GM12878 (cell line): ENCODE data around the gene CMSS1. TPM values are rescaled to one million over a fixed set of nuclear protein-coding genes. Genes with fewer than 3 reads are reported as not detected.
A peak's percentile ranks its signal among the peaks of the same experiment; 100 is the strongest.

Source experiments
- ATAC-seq: fragments of 200-7000 bp; cut with Tn5 transposase; 3 replicates; pipeline ENCODE4 v1.9.1; 2020; ENCODE audit warnings: mild to moderate bottlenecking, moderate library complexity
- Bru-seq: library from RNA; stranded (reverse); fragments of 400-500 nt; gene quantifications from one replicate; lab custom pipeline; 2021; lab: Mats Ljungman, UMichigan
- BruChase-seq, 2 experiments: library from RNA; stranded (reverse); fragments of 400-500 nt; gene quantifications; one replicate each; lab custom pipeline; 2021; lab: Mats Ljungman, UMichigan
- BruUV-seq: library from RNA; stranded (reverse); fragments of 400-500 nt; replicated peaks from 2 replicates; lab custom pipeline; 2021; lab: Mats Ljungman, UMichigan
- CTCF ChIA-PET: fragments of 300-600 bp; sonication (Branson Sonifier 250); formaldehyde crosslinking; extraction: SDS; loops from one replicate; lab custom pipeline; 2021; ENCODE audit warnings: inconsistent platforms; lab: Yijun Ruan, JAX
- POLR2A ChIA-PET: fragments of 350-600 bp; formaldehyde crosslinking; extraction: SDS; loops from one replicate; lab custom pipeline; 2021; ENCODE audit warnings: inconsistent platforms; lab: Charles Lee
- RAD21 ChIA-PET: fragments of 300-600 bp; sonication (Branson Sonifier 250); formaldehyde crosslinking; loops from one replicate; lab custom pipeline; 2023; ENCODE audit warnings: antibody characterized with exemption; ENCODE audit not compliant: unreplicated experiment; lab: Charles Lee
- SMC1A ChIA-PET: fragments of 300-600 bp; sonication (Branson Sonifier 250); formaldehyde crosslinking; loops from one replicate; lab custom pipeline; 2023; ENCODE audit not compliant: unreplicated experiment, uncharacterized antibody; lab: Charles Lee
- DNase-seq: peaks from one replicate; pipeline ENCODE4 v3.0.0-alpha.2; 2011; ENCODE audit warnings: low read depth, low spot score
- FAIRE-seq: peaks from 3 replicates; lab custom pipeline; 2011; peaks lifted over from hg19 to GRCh38; lab: Jason Lieb, UNC
- H2AFZ ChIP-seq: 2 replicates; pipeline ENCODE4 v1.6.0; 2011; ENCODE audit warnings: low read depth, low read length, control low read depth; ENCODE audit not compliant: control insufficient read depth
- H3K27ac ChIP-seq: 2 replicates; pipeline ENCODE4 v1.5.1; 2011; ENCODE audit warnings: control low read depth; ENCODE audit not compliant: control insufficient read depth, insufficient read depth
- H3K27me3 ChIP-seq, 2 experiments: replicated peaks in 1 of 2; 2 replicates each; pipeline versions ENCODE4 v1.6.0 to v1.6.1; 2011; ENCODE audit warnings: low read length in 1 of 2; ENCODE audit not compliant: control insufficient read depth in 2 of 2, insufficient read depth in 2 of 2
- H3K36me3 ChIP-seq, 2 experiments: 2 replicates each; pipeline ENCODE4 v1.5.1; 2011; ENCODE audit warnings: low read length in 1 of 2; ENCODE audit not compliant: control insufficient read depth in 2 of 2, insufficient read depth in 2 of 2
- H3K4me1 ChIP-seq: 2 replicates; pipeline ENCODE4 v1.6.1; 2011; ENCODE audit warnings: mild to moderate bottlenecking, low read length, moderate library complexity, mixed read lengths; ENCODE audit not compliant: control insufficient read depth, insufficient read depth
- H3K4me2 ChIP-seq: 2 replicates; pipeline ENCODE4 v1.6.0; 2011; ENCODE audit warnings: control low read depth; ENCODE audit not compliant: control insufficient read depth, insufficient read depth
- H3K4me3 ChIP-seq: fragments of 200-600 bp; sonication (generic); 2 replicates; pipeline ENCODE4 v1.5.1; 2016
- H3K79me2 ChIP-seq: 2 replicates; pipeline ENCODE4 v1.6.0; 2011; ENCODE audit warnings: low read length; ENCODE audit not compliant: control insufficient read depth, insufficient read depth
- H3K9ac ChIP-seq: 2 replicates; pipeline ENCODE4 v1.8.0; 2011; ENCODE audit warnings: low read length, control low read depth, mixed read lengths; ENCODE audit not compliant: control insufficient read depth, insufficient read depth
- H3K9me3 ChIP-seq: replicated peaks from 3 replicates; pipeline ENCODE4 v1.5.1; 2011; ENCODE audit warnings: mild to moderate bottlenecking, low read length; ENCODE audit not compliant: control insufficient read depth, insufficient read depth
- H4K20me1 ChIP-seq: 2 replicates; pipeline ENCODE4 v1.6.0; 2011; ENCODE audit not compliant: control insufficient read depth, insufficient read depth
- BCL3 ChIP-seq: IDR thresholded peaks from 2 replicates; pipeline ENCODE4 v1.6.1; 2011; ENCODE audit warnings: borderline replicate concordance, low read depth, mild to moderate bottlenecking, moderate library complexity, low read length; ENCODE audit not compliant: insufficient read depth, poor library complexity, severe bottlenecking
- EP300 ChIP-seq, 2 experiments: fragments of 150-350 bp in 1 of 2; IDR thresholded peaks; 2 replicates each; pipeline ENCODE4 v1.6.1; 2011 to 2012; ENCODE audit warnings: low read depth in 2 of 2, low read length in 2 of 2, borderline replicate concordance in 1 of 2, improper control_type of control experiment in 1 of 2, inconsistent platforms in 1 of 2; ENCODE audit not compliant: control insufficient read depth in 1 of 2
- JUND ChIP-seq: IDR thresholded peaks from 2 replicates; pipeline ENCODE4 v1.6.1; 2012; ENCODE audit warnings: low read depth, mild to moderate bottlenecking, low read length, improper control_type of control experiment, moderate library complexity
- MAX ChIP-seq: IDR thresholded peaks from 2 replicates; pipeline ENCODE4 v1.6.1; 2012; ENCODE audit warnings: low read depth, low read length, improper control_type of control experiment
- POU2F2 ChIP-seq: IDR thresholded peaks from 3 replicates; pipeline ENCODE4 v1.6.1; 2011; ENCODE audit warnings: low read depth, mild to moderate bottlenecking, low read length, borderline replicate concordance
- REST ChIP-seq: IDR thresholded peaks from 2 replicates; pipeline ENCODE4 v1.6.1; 2012; ENCODE audit warnings: mild to moderate bottlenecking, low read depth, low read length
- TCF3 ChIP-seq: IDR thresholded peaks from 2 replicates; pipeline ENCODE4 v1.6.1; 2012; ENCODE audit warnings: low read depth, mild to moderate bottlenecking, low read length, borderline replicate concordance; ENCODE audit not compliant: insufficient read depth
- WGBS: methylation state at CpG from one replicate; pipeline ENCODE4 v1.1.6; 2016; ENCODE audit warnings: low lambda C conversion rate; ENCODE audit not compliant: insufficient replicate concordance, insufficient coverage; ENCODE audit errors: missing lambda C conversion rate; 5-methylcytosine and 5-hydroxymethylcytosine counted together
- in situ Hi-C: fragments of 300-500 bp; cut with MboI; formaldehyde crosslinking; loops from 9 replicates; pipeline ENCODE4 v1.14.3; 2018; ENCODE audit warnings: mixed read lengths
- intact Hi-C: fragments of 100-400 bp; cut with micrococcal nuclease; formaldehyde crosslinking; loops from one replicate; pipeline ENCODE4 v1.14.2; 2022; ENCODE audit not compliant: unreplicated experiment
- long read RNA-seq, 2 experiments: library from polyadenylated mRNA; unstranded; transcript quantifications; one replicate each; pipeline ENCODE4 v2.0.0, GENCODE V29; 2019 to 2020
- polyA minus RNA-seq, 3 experiments: library from RNA; depleted of rRNA, polyadenylated mRNA; stranded (reverse); fragments of >200 nt; gene quantifications; 2 replicates each; pipeline ENCODE4 v1.2.3, GENCODE V29; 2011
- polyA plus RNA-seq, 11 experiments: library from polyadenylated mRNA; depleted of rRNA in 4 of 11; unstranded in 6 of 11; stranded (reverse) in 5 of 11; fragments of >200 nt; fragmentation: Nextera tagmentation in 4 of 11; fragmentation: Illumina TruSeq in 1 of 11; extraction: Ambion mirVana in 4 of 11; extraction: Trizol in 1 of 11; gene quantifications; 1 replicate in 1 of 11; 2 replicates in 10 of 11; pipeline versions ENCODE4 v1.2.1 to v1.2.3, GENCODE V29; 2011 to 2016; ENCODE audit warnings: inconsistent platforms in 2 of 11, missing spikeins in 2 of 11, low read depth in 1 of 11
- total RNA-seq, 4 experiments: library from RNA; depleted of rRNA in 3 of 4; stranded (reverse); fragments of >200 nt in 3 of 4; fragmentation: Illumina TruSeq in 1 of 4; extraction: Trizol in 1 of 4; gene quantifications; 2 replicates each; pipeline versions ENCODE4 v1.2.1 to v1.2.3, GENCODE V29; 2013 to 2021
- TF ChIP-seq, protein P1 (sequence below): fragments of 450-650 bp; IDR thresholded peaks from 2 replicates; pipeline ENCODE4 v1.6.1; 2017; ENCODE audit warnings: borderline replicate concordance

Gene CMSS1
- total RNA-seq (2013; cell fraction: nucleolus; rRNA removed): 35.1 and 37.3 TPM in 2 replicates
- total RNA-seq (2014; rRNA removed) (31.0 and 42.1 TPM in 2 replicates), total RNA-seq (2014; rRNA removed; fragmentation: Illumina TruSeq; extraction: Trizol) (52.8 and 58.5 TPM in 2 replicates), total RNA-seq (2021) (71.7 and 77.3 TPM in 2 replicates), polyA plus RNA-seq (2011; rRNA removed) (40.2 and 59.3 TPM in 2 replicates), polyA plus RNA-seq (2014; fragmentation: Illumina TruSeq; extraction: Trizol) (62.8 and 71.3 TPM in 2 replicates), polyA plus RNA-seq (2014; fragmentation: Nextera tagmentation; extraction: Ambion mirVana) (100 to 1,000 TPM in 1 of 2 experiments, 10 to 100 TPM in 1; 77.8 to 118 TPM), polyA plus RNA-seq (2014; rRNA removed) (37.9 and 44.3 TPM in 2 replicates), polyA plus RNA-seq (2016; fragmentation: Nextera tagmentation; extraction: Ambion mirVana) (100 to 1,000 TPM in 1 of 2 experiments, 10 to 100 TPM in 1; 86.2 to 101 TPM), polyA minus RNA-seq (2011; rRNA and poly(A)+ RNA removed) (8.4 and 12.8 TPM in 2 replicates), Bru-seq, nascent RNA (percentile 62 among the genes with signal in this experiment), BruChase-seq, experiment 1, labeled RNA remaining after a 6-hour chase (percentile 61 among the genes with signal in this experiment), BruChase-seq, experiment 2, labeled RNA remaining after a 2-hour chase (percentile 68 among the genes with signal in this experiment)
- polyA plus RNA-seq (2011; ENCODE audit: low read depth): 16.5 TPM
- 8.2 and 11.3 TPM in 2 replicates for polyA plus RNA-seq (2011; cell fraction: cytosol; rRNA removed)
- polyA plus RNA-seq (2011; cell fraction: nucleus; rRNA removed): 9.9 and 11.1 TPM in 2 replicates
- 26.3 and 35.6 TPM in 2 replicates for polyA plus RNA-seq (2012)
- polyA minus RNA-seq (2011; cell fraction: cytosol; rRNA and poly(A)+ RNA removed): 17.9 and 20.5 TPM in 2 replicates
- 10.0 and 26.8 TPM in 2 replicates for polyA minus RNA-seq (2011; cell fraction: nucleus; rRNA and poly(A)+ RNA removed)
- long read RNA-seq, experiment 1, partial matches to known transcripts: 2 of 4 reads
- long read RNA-seq, experiment 1, other reads (novel, unspliced or antisense): 2 of 4 reads
- long read RNA-seq, experiment 2, partial matches to known transcripts: 3 of 11 reads
- long read RNA-seq, experiment 2, other reads (novel, unspliced or antisense): 8 of 11 reads

- Histone ChIP-seq H3K4me3 (peak within 1 kb of the TSS; percentile 75), H4K20me1 (no peaks in the 10 kb centered on the region), H3K27ac (peak within 1 kb of the TSS; percentile 99), H3K27me3 (no peaks in the 10 kb centered on the region), H3K79me2 (peaks cover 20% of the 10 kb centered on the region), H3K36me3 (peaks cover 0 to 4% of the 10 kb centered on the region in 2 experiments; a peak in 1 of 4 replicates), H3K9me3 (no peaks in the 10 kb centered on the region), H3K4me1 (no peaks in the 10 kb centered on the region), H2AFZ (peak within 1 kb of the TSS; percentile 99), H3K9ac (peak within 1 kb of the TSS; percentile 89), H3K4me2 (peak within 1 kb of the TSS; percentile 89)
- CTCF ChIA-PET: interaction anchor here (0.8 to 1.8 kb wide), 4 partner anchors 9 to 251 kb away, joined by 4 to 19 read pairs (median 10); no protein-coding TSS in a partner anchor
- under 1% methylated on average over 60 of the region's 60 CpGs for WGBS
- FAIRE-seq (peak; percentile 84), DNase-seq (peak; percentile 81), ATAC-seq (peak; percentile 95)
- TSS peak; percentile 75 for BruUV-seq
- POLR2A ChIA-PET: interaction anchor here (0.5 to 1.0 kb wide), 3 partner anchors 104 to 391 kb away, joined by 3 to 4 read pairs (median 3); no protein-coding TSS in a partner anchor
- SMC1A ChIA-PET: interaction anchor here (0.6 to 1.2 kb wide), 4 partner anchors 10 to 29 kb away, joined by 3 to 4 read pairs (median 3); no protein-coding TSS in a partner anchor
- intact Hi-C loops (no loop called here), in situ Hi-C loops (no loop called here)
- RAD21 ChIA-PET: interaction anchor here (0.8 to 1.5 kb wide), 3 partner anchors 26 to 444 kb away, joined by 3 to 4 read pairs (median 3); no protein-coding TSS in a partner anchor
- TF ChIP-seq POU2F2 (0 out of 3 replicates have a peak, but pooled peaks have one; percentile 5), MAX (peak; percentile 85), REST (no peak), TCF3 (no peak), JUND (peak; percentile 87; the same call in 1 of the 2 replicates), EP300 (IDR thresholded peaks at IDR 0.05; ENCODE audit: borderline replicate concordance in 1 of 2, control insufficient read depth in 1 of 2, low read depth in 2 of 2, low read length in 2 of 2) (peak in 1 of 2 experiments; percentile 98; a peak in 2 of 4 replicates), BCL3 (no peak)
- TF ChIP-seq, protein P1, sequence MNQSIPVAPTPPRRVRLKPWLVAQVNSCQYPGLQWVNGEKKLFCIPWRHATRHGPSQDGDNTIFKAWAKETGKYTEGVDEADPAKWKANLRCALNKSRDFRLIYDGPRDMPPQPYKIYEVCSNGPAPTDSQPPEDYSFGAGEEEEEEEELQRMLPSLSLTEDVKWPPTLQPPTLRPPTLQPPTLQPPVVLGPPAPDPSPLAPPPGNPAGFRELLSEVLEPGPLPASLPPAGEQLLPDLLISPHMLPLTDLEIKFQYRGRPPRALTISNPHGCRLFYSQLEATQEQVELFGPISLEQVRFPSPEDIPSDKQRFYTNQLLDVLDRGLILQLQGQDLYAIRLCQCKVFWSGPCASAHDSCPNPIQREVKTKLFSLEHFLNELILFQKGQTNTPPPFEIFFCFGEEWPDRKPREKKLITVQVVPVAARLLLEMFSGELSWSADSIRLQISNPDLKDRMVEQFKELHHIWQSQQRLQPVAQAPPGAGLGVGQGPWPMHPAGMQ: no peak
Measured at GRCh38 chr3:99817437-99818240, at the start of gene CMSS1. TSS of gene CMSS1 (plus strand) at chr3:99817862.
